KOPT-K1 (cell line): ENCODE data around the gene XXYLT1.

Experiments used
- H3K27ac ChIP-seq: fragments of 200-600 bp; sonication (generic); 2 replicates; pipeline ENCODE4 v1.5.1; 2016; ENCODE audit warnings: antibody characterized with exemption, mild to moderate bottlenecking, low read depth, low read length; ENCODE audit not compliant: poor library complexity, severe bottlenecking
- H3K36me3 ChIP-seq: fragments of 200-600 bp; sonication (generic); 2 replicates; pipeline ENCODE4 v1.5.1; 2017; ENCODE audit warnings: antibody characterized with exemption, mild to moderate bottlenecking, low read length, moderate library complexity; ENCODE audit not compliant: insufficient read depth
- H3K9me3 ChIP-seq: fragments of 200-600 bp; sonication (generic); 2 replicates; pipeline ENCODE4 v1.5.1; 2017; ENCODE audit warnings: antibody characterized with exemption, low read length, mild to moderate bottlenecking; ENCODE audit not compliant: insufficient read depth, poor library complexity, severe bottlenecking

The XXYLT1 gene

DNA sequence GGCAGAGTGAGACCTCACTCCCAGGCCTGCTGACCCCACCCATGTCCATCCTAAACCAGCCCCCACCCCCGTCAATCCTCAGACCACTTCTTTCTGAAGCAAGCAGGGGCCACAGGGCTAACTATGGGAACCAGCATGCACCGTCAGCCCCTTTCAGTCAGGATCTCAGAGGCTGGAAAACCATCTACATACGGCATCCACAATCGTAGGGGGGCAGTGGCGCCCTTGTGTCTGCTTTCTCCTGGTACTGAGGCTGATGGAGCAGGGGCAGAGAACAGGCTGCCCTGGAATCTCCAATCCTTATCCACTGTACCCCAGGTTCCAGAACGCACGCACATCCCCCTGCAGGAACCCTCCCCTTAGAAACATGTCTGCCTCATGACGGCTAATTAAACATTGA, 56.6 kb downstream of the XXYLT1 start:
- Histone ChIP-seq H3K9me3 (no peaks in the 10 kb centered on the region), H3K27ac (no peak overlapping the region), H3K36me3 (peaks cover 2% of the 10 kb centered on the region; the same call in 1 of the 2 replicates)

DNA sequence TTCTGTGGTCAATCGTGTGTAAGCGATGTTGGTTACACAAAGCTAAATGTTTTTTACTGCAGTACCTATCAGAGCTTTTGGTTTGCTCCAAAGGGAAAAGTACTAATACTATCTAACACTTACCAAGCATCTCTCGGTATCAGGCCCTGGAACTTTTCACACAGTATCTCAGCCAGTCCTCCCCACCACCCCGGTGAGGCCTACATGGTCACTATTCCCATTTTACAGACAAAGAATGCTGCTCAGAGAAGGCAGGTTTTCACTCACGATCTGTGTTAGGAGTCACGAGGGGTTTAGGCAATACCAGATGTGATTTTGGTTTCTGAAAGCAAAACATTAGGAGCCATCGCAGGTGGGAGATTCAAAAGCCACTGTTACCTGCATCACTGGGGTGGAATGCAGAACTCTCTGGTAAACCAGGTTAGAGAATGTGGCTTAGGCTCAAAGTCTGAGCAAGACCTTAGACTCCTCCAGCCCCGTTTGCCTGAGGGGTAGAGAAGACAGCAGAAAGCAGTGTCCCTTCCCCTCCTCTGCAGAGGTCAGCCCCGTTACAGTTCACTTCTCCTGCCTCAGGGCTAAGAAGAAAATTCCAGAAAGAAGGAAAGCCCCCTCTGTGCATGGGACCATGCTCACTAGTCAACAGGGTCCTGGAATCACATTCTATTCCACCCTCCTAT, 57.2 kb downstream of the XXYLT1 start:
- H3K9me3 ChIP-seq = no peaks in the 10 kb centered on the region
- H3K36me3 ChIP-seq = no peaks in the 10 kb centered on the region
- no peak overlapping the region for H3K27ac ChIP-seq

DNA sequence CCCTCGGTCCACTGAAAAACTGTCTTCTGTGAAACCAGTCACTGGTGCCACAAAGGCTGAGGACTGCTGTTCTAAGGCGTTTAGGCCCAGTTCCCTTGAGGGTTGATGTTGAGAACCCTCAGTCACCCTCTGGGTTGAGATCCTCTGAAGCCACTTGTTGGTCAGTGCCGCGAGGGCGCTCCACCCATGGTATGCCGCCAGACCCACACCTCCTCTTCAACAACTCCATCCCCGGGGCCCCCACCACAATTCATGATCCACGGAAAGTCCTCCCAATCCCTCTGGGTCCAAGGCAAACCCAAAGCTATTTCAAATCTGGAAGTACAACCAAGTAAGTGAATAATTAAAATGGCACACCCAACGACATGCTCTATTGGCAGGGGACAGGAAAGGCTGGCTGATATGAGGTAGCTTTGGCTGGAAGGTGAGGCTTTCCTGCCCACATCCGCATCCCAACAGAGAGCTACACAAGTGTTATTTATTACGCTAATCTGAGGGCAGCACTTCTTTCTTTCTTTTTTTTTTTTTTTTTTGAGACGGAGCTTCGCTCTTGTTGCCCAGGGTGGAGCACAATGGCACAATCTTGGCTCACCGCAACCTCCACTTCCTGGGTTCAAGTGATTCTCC, 58.1 kb downstream of the XXYLT1 start:
- no peaks in the 10 kb centered on the region for H3K9me3 ChIP-seq
- no peak overlapping the region for H3K27ac ChIP-seq
- H3K36me3 ChIP-seq = no peaks in the 10 kb centered on the region

DNA sequence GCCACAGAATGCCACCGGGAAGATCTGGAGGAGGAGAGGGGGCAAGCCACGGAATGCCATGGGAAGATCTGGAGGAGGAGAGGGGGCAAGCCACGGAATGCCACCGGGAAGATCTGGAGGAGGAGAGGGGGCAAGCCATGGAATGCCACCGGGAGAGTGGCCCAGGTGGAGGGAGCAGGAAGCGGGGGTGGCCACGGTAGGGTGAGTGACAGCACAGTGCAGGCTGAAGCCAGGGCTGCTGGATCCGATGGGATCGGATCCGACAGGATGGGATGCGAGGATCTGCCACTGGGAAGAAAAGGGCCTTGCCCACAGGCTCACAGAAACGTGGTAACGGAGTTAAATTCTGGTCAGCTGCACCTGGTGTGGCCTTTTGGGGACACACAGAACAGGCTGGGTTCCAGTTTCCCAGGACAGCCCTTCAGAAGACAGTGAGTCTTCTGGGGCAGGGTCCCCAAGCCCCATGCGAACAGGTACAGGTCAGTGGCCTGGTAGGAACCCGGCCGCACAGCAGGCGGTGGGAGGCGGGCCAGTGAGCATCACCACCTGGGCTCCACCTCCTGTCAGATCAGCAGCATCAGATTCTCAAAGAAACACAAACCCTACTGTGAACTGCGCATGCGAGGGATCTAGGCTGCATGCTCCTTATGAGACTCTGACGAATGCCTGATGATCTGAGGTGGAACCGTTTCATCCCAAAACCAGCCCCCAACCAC, 58.8 kb downstream of the XXYLT1 start:
- H3K36me3 ChIP-seq = no peaks in the 10 kb centered on the region
- H3K27ac ChIP-seq = no peak overlapping the region
- H3K9me3 ChIP-seq = no peaks in the 10 kb centered on the region

DNA sequence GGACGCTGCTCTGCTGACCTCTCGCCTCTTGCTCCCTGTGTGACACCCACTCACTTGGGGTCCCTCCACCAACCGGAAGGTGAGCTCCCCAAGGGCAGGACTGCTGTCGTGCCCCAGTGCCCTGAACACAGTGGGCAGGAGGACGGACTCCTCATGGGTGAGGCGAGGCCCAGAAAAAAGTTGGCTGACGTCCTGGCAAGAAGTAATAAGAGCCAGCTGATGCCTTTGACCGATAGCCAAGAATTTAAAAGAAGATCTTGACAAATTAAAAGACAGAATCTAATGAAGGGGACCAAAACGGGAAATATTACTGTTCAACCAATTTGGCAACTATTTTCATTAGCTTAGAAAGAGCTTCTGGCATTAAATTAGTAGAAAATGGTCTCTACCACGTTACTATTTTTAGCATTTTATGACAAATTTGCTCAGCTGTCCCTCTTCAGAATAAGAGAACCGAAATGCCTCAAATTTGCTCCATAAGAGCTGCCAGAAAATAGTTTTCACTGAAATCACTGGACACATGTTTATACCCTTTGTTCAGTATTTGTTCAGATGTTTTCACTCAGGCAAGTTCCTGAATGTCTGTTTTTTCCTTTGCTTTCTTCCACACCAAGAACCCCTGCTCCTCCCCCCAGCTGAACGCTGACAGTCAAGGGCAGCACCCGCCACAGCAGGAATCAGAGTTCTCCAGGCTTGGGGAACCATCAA, 60.5 kb downstream of the XXYLT1 start:
- H3K27ac ChIP-seq = no peak overlapping the region

DNA sequence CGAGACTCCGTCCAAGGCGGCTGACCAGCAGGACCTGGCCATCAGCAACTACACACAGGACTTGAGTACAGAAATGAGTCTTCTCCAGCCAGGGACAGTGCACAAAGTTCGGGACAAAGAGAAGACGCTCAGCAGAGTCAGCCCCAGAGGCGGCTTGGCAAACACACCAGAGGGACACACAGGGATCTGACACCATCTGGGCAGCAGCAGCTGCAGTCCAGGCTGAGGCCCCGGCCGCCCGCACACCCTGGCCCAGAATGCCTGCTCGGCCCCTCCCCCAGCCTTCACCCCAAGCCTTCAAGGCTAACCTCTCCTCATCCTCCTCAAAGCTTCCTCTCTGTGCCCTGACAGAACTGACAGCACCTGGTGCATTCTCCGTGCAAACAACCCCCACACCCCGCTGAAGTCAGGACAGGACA, 61.1 kb downstream of the XXYLT1 start:
- H3K36me3 ChIP-seq = no peaks in the 10 kb centered on the region
- H3K9me3 ChIP-seq = no peaks in the 10 kb centered on the region
- H3K27ac ChIP-seq = no peak overlapping the region

More for the DNA sequence above, 60.5 kb downstream of the XXYLT1 start:
- H3K36me3 ChIP-seq = no peaks in the 10 kb centered on the region
- H3K9me3 ChIP-seq = no peaks in the 10 kb centered on the region

DNA sequence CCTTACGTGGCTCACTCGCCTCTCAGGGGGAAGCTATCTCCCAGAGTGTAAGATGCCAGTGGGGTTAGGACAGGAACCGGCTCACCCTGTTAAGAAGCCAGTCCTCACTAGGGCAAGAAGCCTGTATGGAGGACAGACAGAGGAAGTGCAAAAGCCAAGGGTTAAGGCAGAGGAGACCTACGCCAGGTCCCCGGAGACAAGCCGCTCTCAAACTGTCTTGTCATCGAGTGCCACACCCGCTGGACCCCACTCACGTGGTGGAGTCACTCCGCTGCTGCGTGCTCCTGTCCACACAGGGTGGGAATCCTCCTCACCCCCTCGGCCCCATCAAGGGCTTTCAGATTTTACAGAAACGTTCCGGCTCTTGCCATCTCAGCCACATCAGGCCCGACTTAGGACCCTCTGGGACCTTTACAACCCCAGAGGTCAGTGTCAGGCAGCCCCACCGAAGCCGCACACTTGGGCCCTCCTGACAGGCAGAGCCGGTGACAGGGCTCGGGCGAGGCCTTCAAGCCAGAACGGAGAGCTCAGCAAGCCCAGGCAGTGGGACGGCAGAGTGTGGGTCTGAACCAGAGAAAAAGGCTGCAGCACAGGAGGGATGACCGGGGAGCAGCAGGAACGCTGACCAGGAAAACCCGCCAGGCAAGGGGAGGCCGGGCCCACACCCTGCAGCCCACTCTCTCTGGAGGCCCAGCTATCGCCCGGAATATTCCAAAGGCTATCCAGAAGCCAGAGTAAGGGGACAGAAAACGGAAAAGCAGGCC, 61.7 kb downstream of the XXYLT1 start:
- Histone ChIP-seq H3K9me3 (no peaks in the 10 kb centered on the region), H3K36me3 (no peaks in the 10 kb centered on the region), H3K27ac (no peak overlapping the region)

DNA sequence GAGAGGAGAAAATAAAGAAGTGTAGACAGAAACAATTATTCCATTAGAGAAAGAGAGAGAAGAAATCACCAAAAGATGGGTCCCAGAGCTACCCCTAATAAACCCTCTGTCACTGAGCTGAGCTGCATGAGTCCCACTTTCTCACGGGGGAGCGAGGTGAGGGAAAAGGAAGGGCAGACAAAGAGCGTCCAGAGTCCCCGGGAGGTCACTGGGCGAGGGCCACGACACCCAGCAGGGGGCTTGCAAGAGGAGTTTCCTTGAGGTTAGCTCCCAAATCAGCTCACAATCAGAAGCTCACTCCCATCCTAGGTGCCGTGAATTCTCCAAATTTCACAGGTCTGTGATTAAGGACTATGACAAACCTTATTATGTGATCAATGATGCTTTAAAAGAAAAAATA, 62.3 kb downstream of the XXYLT1 start:
- Histone ChIP-seq H3K36me3 (no peaks in the 10 kb centered on the region), H3K9me3 (no peaks in the 10 kb centered on the region), H3K27ac (no peak overlapping the region)

DNA sequence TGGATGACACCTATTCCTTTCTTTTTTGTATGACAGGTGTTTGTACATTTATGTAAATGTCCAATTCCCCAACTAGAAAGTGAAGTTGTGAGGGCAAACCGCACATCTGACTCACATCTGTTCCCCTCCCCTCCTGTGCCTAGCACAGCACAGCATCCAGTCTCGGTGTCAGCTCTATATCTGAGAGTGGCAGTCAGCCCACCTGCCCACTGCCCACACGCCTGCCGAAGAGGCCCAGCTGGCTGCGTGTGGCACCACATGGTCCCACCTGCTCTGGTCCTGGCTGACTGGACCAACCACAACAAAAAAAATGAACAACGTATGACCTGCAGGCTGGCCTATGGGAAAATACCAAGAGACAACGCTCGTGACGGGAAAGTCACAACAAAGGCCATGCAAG, 62.8 kb downstream of the XXYLT1 start:
- no peaks in the 10 kb centered on the region for H3K9me3 ChIP-seq
- no peak overlapping the region for H3K27ac ChIP-seq
- no peaks in the 10 kb centered on the region for H3K36me3 ChIP-seq

DNA sequence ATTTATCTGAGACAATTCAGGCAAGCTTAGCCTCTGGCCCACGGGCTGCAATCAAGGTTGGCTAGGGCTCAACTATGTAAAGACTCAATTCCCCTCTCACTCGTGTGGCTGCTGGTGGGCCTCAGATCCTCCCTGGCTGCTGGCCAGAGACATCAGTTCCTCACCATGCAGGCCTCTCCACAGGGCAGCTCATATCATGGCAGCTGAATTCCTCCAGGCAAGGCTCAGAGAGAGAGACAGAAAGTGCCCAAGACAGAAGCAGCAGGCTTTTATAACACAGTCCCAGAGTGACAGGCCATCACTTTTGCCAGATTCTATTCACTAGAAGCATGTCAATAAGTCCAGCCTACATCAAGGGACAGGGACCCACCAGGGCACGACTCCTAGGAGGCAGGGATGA, 63.2 kb downstream of the XXYLT1 start:
- H3K36me3 ChIP-seq = no peaks in the 10 kb centered on the region
- no peak overlapping the region for H3K27ac ChIP-seq
- H3K9me3 ChIP-seq = no peaks in the 10 kb centered on the region

DNA sequence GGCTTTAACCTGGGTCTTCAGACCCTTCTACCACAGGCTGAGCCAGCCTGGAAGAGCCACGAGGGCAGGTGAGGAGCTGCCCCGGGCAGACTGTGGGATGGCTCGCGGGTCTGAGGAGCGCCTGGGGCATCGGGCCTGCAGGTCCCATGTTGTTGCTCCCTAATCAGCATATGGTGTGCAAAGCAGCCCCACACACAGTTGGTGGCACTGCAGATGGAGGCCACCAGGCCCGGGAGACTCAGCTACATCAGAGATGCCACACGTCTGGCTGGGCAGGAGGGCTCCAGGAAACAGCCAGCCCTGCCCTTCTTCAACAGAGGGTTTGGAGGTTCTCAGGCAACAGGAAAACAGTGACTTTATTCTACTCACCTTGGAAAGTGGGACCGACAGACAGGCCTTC, 63.9 kb downstream of the XXYLT1 start:
- Histone ChIP-seq H3K9me3 (no peaks in the 10 kb centered on the region), H3K36me3 (no peaks in the 10 kb centered on the region), H3K27ac (no peak overlapping the region)

DNA sequence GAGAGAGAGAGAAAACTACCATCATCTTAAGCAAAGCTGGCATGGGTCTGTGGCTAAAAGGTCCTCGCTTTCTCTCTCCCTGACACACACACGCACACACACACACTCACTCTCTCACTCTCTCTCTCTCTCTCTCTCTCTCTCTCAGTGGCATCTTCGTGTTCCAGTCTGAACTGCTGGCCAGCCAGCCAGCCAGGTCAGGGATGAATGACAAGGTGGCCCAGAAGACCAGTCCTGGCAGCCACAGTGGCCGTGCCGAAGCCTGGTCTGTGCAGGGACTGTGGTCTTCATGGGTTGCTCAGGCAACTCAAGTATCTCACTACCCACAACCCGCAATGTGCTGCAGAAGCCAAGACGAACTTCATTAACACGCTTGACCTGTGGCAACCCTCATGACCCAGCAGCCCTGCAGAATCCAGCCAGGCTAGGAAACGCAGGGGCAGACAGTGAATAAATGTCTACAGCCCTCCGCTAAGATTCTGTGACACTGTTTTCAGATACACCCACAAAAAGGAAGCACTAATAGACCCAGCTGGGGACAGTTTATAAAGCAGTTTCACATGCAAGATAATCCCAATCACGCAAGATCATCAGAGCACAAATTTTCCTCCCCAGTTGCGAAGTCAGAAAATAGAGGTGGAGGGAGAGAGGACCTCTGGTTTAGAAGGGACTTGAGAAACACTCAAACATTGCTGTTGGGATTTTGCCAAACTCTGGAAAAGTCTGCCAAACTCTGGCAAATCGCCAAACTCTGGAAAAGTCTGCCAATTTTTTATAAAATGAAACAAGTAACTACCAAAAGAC, 66.4 kb downstream of the XXYLT1 start:
- Histone ChIP-seq H3K36me3 (no peaks in the 10 kb centered on the region), H3K9me3 (no peaks in the 10 kb centered on the region), H3K27ac (no peak overlapping the region)

DNA sequence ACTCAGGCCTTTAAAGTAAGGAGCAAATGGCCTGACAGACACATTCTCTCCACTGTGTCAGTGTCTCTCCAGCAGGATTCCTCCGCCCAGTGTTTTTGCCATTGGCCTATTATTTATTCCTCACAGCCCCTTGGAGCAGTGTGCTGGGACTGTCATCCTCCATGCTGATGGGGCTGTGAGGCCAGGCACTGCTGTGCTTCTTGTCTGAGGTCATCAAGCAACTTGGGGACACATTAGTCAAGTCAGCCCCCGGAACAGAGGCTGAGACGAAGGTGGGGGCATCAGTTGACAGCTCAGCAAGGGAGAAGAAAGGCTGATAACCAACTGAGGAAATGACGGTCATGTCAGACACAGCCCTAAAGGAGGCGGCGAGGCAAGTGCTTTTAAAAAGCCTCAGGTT, 67.4 kb downstream of the XXYLT1 start:
- no peaks in the 10 kb centered on the region for H3K9me3 ChIP-seq
- H3K27ac ChIP-seq = no peak overlapping the region
- no peaks in the 10 kb centered on the region for H3K36me3 ChIP-seq

DNA sequence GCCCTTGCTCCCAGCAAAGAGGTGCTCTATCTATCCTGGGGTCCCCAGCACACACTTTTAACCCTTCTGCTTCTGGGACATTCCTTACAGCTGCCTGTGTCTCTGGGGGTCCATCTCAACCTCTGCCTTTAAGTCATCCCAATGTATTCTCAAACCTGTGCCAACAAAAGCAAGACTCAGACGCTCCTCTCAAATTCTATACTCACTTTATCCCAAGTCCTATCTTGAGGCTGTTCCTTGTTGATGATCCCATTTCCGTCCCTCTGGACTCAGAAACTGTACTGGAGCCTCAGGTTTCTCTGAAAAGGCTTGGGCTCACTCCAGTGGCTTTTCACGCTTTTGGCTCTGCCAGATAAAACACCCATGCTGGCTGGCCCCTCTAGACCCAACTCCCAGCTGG, 69.7 kb downstream of the XXYLT1 start:
- Histone ChIP-seq H3K36me3 (no peaks in the 10 kb centered on the region), H3K27ac (no peak overlapping the region), H3K9me3 (no peaks in the 10 kb centered on the region)
